Vagina (tissue), 2 donors: ENCODE data around the gene HBA1.

ENCODE experiments used
- POLR2A ChIP-seq, 2 donors: fragments of 450-650 bp; IDR thresholded peaks; one replicate each; pipeline ENCODE4 v1.6.1; 2017; ENCODE audit warnings: antibody characterized with exemption in 2 of 2, mild to moderate bottlenecking in 2 of 2, moderate library complexity in 2 of 2
- TF ChIP-seq, protein P1 (sequence below), 3 experiments: fragments of 450-650 bp in 2 of 3; fragments of 200-600 bp in 1 of 3; sonication (generic) in 1 of 3; IDR thresholded peaks; one replicate each; pipeline ENCODE4 v1.5.1; 2017 to 2019; ENCODE audit warnings: antibody characterized with exemption in 3 of 3, mild to moderate bottlenecking in 2 of 3, moderate library complexity in 2 of 3

DNA sequence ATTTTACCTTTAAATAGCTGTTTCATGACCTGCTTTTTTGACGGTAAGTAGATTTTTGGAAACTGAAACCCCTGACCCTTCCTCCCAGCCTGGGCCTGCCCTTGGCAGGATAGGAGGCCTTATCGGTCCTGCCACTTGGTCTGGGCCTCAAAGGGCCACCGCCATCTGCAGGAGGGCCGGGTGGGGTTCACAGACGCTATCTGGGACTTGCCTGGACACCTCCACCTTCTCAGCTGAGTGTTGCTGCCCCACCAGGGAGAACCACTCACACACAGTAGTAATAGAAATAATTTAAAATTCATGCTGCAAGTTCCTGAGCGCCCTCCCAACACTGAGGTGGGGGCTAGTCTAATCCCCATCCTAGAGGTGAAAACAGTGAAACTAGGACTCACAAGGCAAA lies 33.4 kb upstream of the HBA1 start:
- TF ChIP-seq, protein P1, sequence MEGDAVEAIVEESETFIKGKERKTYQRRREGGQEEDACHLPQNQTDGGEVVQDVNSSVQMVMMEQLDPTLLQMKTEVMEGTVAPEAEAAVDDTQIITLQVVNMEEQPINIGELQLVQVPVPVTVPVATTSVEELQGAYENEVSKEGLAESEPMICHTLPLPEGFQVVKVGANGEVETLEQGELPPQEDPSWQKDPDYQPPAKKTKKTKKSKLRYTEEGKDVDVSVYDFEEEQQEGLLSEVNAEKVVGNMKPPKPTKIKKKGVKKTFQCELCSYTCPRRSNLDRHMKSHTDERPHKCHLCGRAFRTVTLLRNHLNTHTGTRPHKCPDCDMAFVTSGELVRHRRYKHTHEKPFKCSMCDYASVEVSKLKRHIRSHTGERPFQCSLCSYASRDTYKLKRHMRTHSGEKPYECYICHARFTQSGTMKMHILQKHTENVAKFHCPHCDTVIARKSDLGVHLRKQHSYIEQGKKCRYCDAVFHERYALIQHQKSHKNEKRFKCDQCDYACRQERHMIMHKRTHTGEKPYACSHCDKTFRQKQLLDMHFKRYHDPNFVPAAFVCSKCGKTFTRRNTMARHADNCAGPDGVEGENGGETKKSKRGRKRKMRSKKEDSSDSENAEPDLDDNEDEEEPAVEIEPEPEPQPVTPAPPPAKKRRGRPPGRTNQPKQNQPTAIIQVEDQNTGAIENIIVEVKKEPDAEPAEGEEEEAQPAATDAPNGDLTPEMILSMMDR (IDR thresholded peaks at IDR 0.05): no peak
- TF ChIP-seq POLR2A (IDR thresholded peaks at IDR 0.05): no peak
